Measurements from ENCODE around the gene CBX5. TPM values are rescaled to one million over a fixed set of nuclear protein-coding genes. Genes with fewer than 3 reads are reported as not detected.

CBX5 gene
- total and polyA plus RNA-seq, 2 of the 8 experiments (the other 6 are each of a cell fraction or from before 2014, with no cell fraction given): 62.4 to 231 TPM

GRCh38 chr12:54303640-54304039, 23.7 kb upstream of the CBX5 start (continued):
- TF ChIP-seq RXRA (IDR thresholded peaks at IDR 0.05; ENCODE audit: insufficient read depth, low read depth, low read length): no peak
